Natural killer cell (primary cell): ENCODE results near the gene DUS4L. TPM values are rescaled to one million over a fixed set of nuclear protein-coding genes. Genes with fewer than 3 reads are reported as not detected.
A peak's percentile ranks its signal among the peaks of the same experiment; 100 is the strongest.

Experiments used
- ATAC-seq, 3 donors: fragments of 150-1000 bp in 2 of 3; fragments of 200-7000 bp in 1 of 3; cut with Tn5 transposase; 1 replicate in 1 of 3; 2 replicates in 2 of 3; pipeline ENCODE4 v1.10.0; 2021; ENCODE audit warnings: mild to moderate bottlenecking in 2 of 3, moderate library complexity in 2 of 3
- DNase-seq, 2 donors: peaks; one replicate each; pipeline versions ENCODE4 v3.0.0 to v3.0.0-alpha.2; 2013 to 2021; ENCODE audit warnings: mixed read lengths in 1 of 2
- H3K27ac ChIP-seq: one replicate; pipeline ENCODE4 v1.5.1; 2013; ENCODE audit warnings: mild to moderate bottlenecking, low read length
- H3K27me3 ChIP-seq: one replicate; pipeline ENCODE4 v1.6.1; 2013; ENCODE audit warnings: low read length; ENCODE audit not compliant: control insufficient read depth, insufficient read depth
- H3K36me3 ChIP-seq: one replicate; pipeline ENCODE4 v1.6.1; 2013; ENCODE audit warnings: low read length; ENCODE audit not compliant: control insufficient read depth, insufficient read depth
- H3K4me1 ChIP-seq: one replicate; pipeline ENCODE4 v1.6.1; 2013; ENCODE audit warnings: low read length; ENCODE audit not compliant: control insufficient read depth, insufficient read depth
- H3K4me3 ChIP-seq: one replicate; pipeline ENCODE4 v1.5.1; 2013; ENCODE audit warnings: low read length
- H3K9me3 ChIP-seq: one replicate; pipeline ENCODE4 v1.6.1; 2013; ENCODE audit warnings: low read length; ENCODE audit not compliant: control insufficient read depth, insufficient read depth
- H3K27ac Mint-ChIP-seq, 2 donors: one replicate each; pipeline ENCODE4 v1.8.0; 2022; ENCODE audit warnings: mild to moderate bottlenecking in 2 of 2, mixed read lengths in 2 of 2, moderate library complexity in 1 of 2
- H3K27me3 Mint-ChIP-seq, 2 donors: one replicate each; pipeline ENCODE4 v1.8.0; 2022; ENCODE audit warnings: low read depth in 2 of 2, mixed read lengths in 2 of 2
- H3K36me3 Mint-ChIP-seq: one replicate; pipeline ENCODE4 v1.8.0; 2022; ENCODE audit warnings: mixed read lengths
- H3K4me1 Mint-ChIP-seq, 2 donors: one replicate each; pipeline ENCODE4 v1.8.0; 2022; ENCODE audit warnings: mixed read lengths in 2 of 2
- H3K4me3 Mint-ChIP-seq: one replicate; pipeline ENCODE4 v1.8.0; 2022; ENCODE audit warnings: mild to moderate bottlenecking, moderate library complexity, mixed read lengths
- H3K9me3 Mint-ChIP-seq, 2 donors: one replicate each; pipeline ENCODE4 v1.8.0; 2022; ENCODE audit warnings: mixed read lengths in 2 of 2
- WGBS: methylation state at CpG from one replicate; pipeline ENCODE4 v1.1.7; 2013; ENCODE audit warnings: missing lambda C conversion rate; ENCODE audit not compliant: insufficient coverage; 5-methylcytosine and 5-hydroxymethylcytosine counted together
- intact Hi-C: fragments of 100-400 bp; cut with micrococcal nuclease; formaldehyde crosslinking; loops from one replicate; pipeline ENCODE4 v1.14.2; 2022
- total RNA-seq, 4 donors: library from RNA; stranded (reverse); fragments of 120-200 nt in 1 of 4; gene quantifications; one replicate each; pipeline versions ENCODE4 v1.2.3 to v1.2.4, GENCODE V29; 2013 to 2022
- TF ChIP-seq, protein P1 (sequence below): fragments of 200-600 bp; IDR thresholded peaks from one replicate; pipeline ENCODE4 v1.8.0; 2022; ENCODE audit warnings: antibody characterized with exemption

Gene DUS4L
- total RNA-seq, 3 donors from 2014 or later (not counting 1 experiment from before 2014, with no cell fraction given): 5.5 to 10.5 (median 9.1) TPM

DNA sequence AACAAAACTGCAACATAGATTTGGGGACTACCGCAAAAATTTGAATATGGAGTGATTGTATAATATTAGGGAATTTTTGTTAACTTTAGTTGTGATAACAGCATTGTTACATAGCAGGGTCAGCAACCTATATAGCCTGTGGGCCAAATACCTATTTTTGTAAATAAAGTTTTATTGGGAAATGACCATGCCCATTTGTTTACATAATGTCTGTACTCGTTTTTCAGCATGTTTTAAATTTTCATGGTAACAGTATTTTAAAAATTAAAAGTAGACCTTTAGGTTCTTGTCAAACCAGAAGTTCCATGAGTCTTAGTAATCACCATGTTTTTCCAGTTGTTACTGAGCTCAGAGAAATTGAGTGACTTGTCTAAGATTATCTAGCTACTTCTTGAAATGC lies 20.9 kb downstream of the DUS4L start:
- Mint-ChIP-seq H3K27ac (no peak overlapping the region), H3K9me3 (no peaks in the 10 kb centered on the region), H3K4me3 (no peak overlapping the region), H3K36me3 (no peaks in the 10 kb centered on the region), H3K27me3 (no peaks in the 10 kb centered on the region), H3K4me1 (peaks cover 11 to 20% of the 10 kb centered on the region in 2 donors)
- Histone ChIP-seq H3K27ac (no peak overlapping the region), H3K9me3 (no peaks in the 10 kb centered on the region), H3K36me3 (peaks cover 3% of the 10 kb centered on the region), H3K27me3 (no peaks in the 10 kb centered on the region), H3K4me1 (peaks cover under 1% of the 10 kb centered on the region), H3K4me3 (no peak overlapping the region)
- no CpG with 5 or more reads among the region's 2 CpGs for WGBS
- no peak for ATAC-seq
- TF ChIP-seq, protein P1, sequence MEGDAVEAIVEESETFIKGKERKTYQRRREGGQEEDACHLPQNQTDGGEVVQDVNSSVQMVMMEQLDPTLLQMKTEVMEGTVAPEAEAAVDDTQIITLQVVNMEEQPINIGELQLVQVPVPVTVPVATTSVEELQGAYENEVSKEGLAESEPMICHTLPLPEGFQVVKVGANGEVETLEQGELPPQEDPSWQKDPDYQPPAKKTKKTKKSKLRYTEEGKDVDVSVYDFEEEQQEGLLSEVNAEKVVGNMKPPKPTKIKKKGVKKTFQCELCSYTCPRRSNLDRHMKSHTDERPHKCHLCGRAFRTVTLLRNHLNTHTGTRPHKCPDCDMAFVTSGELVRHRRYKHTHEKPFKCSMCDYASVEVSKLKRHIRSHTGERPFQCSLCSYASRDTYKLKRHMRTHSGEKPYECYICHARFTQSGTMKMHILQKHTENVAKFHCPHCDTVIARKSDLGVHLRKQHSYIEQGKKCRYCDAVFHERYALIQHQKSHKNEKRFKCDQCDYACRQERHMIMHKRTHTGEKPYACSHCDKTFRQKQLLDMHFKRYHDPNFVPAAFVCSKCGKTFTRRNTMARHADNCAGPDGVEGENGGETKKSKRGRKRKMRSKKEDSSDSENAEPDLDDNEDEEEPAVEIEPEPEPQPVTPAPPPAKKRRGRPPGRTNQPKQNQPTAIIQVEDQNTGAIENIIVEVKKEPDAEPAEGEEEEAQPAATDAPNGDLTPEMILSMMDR: no peak
- DNase-seq: no peak
- intact Hi-C loops: loop anchor here (10.0 kb wide), 1 partner anchor 310 kb away; the partner anchor contains the start of gene DLD

DNA sequence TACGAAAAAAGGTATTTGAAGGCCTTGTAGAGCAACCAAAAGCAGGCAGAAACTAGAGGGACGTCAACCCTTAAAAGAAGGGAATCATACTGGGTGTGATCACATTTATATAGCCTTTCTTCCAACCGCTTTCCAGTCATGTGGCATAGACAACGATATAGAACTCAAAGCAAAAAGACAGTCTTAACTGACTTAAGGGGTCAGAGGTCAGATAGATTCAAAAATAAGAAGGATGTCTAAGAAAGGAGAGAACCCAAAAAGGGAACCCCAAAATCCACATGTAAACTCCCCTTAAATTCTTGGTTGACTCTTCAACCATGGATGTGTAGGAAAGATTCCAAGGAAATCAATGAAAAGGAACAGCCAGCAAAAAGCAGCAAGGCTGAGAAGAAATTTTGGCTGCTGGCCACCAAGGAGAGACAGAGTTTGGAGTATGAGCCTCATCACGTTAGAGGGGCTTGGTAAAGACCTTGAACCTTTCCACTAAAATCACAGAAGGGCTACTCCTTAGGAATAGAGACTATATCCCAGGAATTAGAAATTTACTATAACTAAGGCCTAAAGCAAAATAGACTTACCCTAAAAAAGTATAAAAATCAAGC lies 24.9 kb downstream of the DUS4L start:
- Mint-ChIP-seq H3K27me3 (no peaks in the 10 kb centered on the region), H3K36me3 (no peaks in the 10 kb centered on the region), H3K4me1 (no peaks in the 10 kb centered on the region), H3K9me3 (no peaks in the 10 kb centered on the region), H3K27ac (peak overlapping the region in 1 of 2 donors; percentile 19), H3K4me3 (no peak overlapping the region)
- Histone ChIP-seq H3K27ac (no peak overlapping the region), H3K9me3 (no peaks in the 10 kb centered on the region), H3K4me3 (no peak overlapping the region), H3K4me1 (no peaks in the 10 kb centered on the region), H3K27me3 (no peaks in the 10 kb centered on the region), H3K36me3 (peaks cover 3% of the 10 kb centered on the region)
- ATAC-seq (no peak), DNase-seq (no peak)
- TF ChIP-seq, protein P1: no peak
- intact Hi-C loops: loop anchor here (10.0 kb wide), 1 partner anchor 306 kb away; the partner anchor contains the start of gene DLD
- 92% methylated on average over 5 of the region's 5 CpGs for WGBS

DNA sequence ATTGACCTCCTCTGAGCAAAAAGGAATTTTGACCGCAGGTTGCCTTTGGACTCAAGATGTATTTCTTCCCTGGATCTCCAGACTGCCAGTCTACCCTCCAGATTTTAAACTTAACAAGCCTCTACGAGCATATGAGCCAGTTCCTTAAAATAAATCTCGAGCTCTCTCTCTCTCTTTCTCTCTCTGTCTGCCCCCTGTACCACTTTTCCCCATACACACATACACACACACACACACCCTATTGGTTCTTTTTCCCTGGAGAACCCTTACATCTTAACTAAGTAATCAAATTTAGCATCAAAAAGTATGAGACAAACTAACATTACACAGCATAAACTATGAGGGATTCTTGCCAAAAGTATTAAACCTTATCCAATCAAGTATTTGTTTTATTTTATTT lies 27.6 kb downstream of the DUS4L start:
- intact Hi-C loops: no loop called here
- H3K27me3 ChIP-seq: no peaks in the 10 kb centered on the region
- no peaks in the 10 kb centered on the region for H3K4me1 Mint-ChIP-seq
- H3K9me3 ChIP-seq: no peaks in the 10 kb centered on the region
- no peak for DNase-seq
- no peaks in the 10 kb centered on the region for H3K9me3 Mint-ChIP-seq
- H3K36me3 Mint-ChIP-seq: peaks cover 9% of the 10 kb centered on the region
- no peaks in the 10 kb centered on the region for H3K4me1 ChIP-seq
- no peak overlapping the region for H3K27ac Mint-ChIP-seq
- no peaks in the 10 kb centered on the region for H3K27me3 Mint-ChIP-seq
- H3K4me3 ChIP-seq: no peak overlapping the region
- H3K27ac ChIP-seq: no peak overlapping the region
- peaks cover 8% of the 10 kb centered on the region for H3K36me3 ChIP-seq
- no peak overlapping the region for H3K4me3 Mint-ChIP-seq
- TF ChIP-seq, protein P1: no peak
- no peak for ATAC-seq
- WGBS: 93% methylated on average over 3 of the region's 3 CpGs
